ENCODE data around the gene IQSEC1.

Gene IQSEC1

GRCh38 chr3:13023235-13023970 is 49.8 kb downstream of the IQSEC1 start:
- Histone ChIP-seq H3K4me1 (peaks cover 83 to 100% (median 97%) of the 10 kb centered on the region in 10 experiments), H3K27ac (peak overlapping the region in 10 of 11 experiments; percentile 28 to 100 (median 98); a peak in 19 of 22 replicates), H3K9ac (peak overlapping the region in 9 of 11 experiments; percentile 53 to 96 (median 91); a peak in 17 of 22 replicates)

GRCh38 chr3:13022348-13023234 is 50.6 kb downstream of the IQSEC1 start:
- Histone ChIP-seq H3K4me1 (peaks cover 86 to 100% (median 97%) of the 10 kb centered on the region in 10 experiments), H3K9me3 (replicated peaks in 1 of 11) (no peaks in the 10 kb centered on the region), H4K20me1 (peaks cover 0 to 19% (median 0%) of the 10 kb centered on the region in 11 experiments; a peak in 4 of 22 replicates), H3K27ac (peak overlapping the region in 10 of 11 experiments; percentile 34 to 100 (median 98); a peak in 20 of 22 replicates), H3K4me2 (peak overlapping the region; percentile 92 to 100 (median 99)), H3K9ac (peak overlapping the region; percentile 53 to 96 (median 90); a peak in 21 of 22 replicates), H3K27me3 (no peaks in the 10 kb centered on the region), H3K4me3 (peak overlapping the region; percentile 35 to 75 (median 66)), H3K36me3 (peaks cover 0 to 4% (median 0%) of the 10 kb centered on the region in 11 experiments; a peak in 2 of 22 replicates)
- no peak for TF ChIP-seq Cebpa-rat (IDR thresholded peaks at IDR 0.05)

More at GRCh38 chr3:13023235-13023970, 49.8 kb downstream of the IQSEC1 start:
- Histone ChIP-seq H3K9me3 (replicated peaks in 1 of 11) (no peaks in the 10 kb centered on the region), H4K20me1 (peaks cover 0 to 19% (median 0%) of the 10 kb centered on the region in 11 experiments; a peak in 4 of 22 replicates), H3K27me3 (no peaks in the 10 kb centered on the region), H3K4me2 (peak overlapping the region; percentile 92 to 100 (median 99)), H3K4me3 (peak overlapping the region in 5 of 10 experiments; percentile 66 to 75 (median 67); a peak in 3 of 20 replicates), H3K36me3 (peaks cover 0 to 4% (median 0%) of the 10 kb centered on the region in 11 experiments; a peak in 2 of 22 replicates)
- TF ChIP-seq Cebpa-rat (IDR thresholded peaks at IDR 0.05): no peak

GRCh38 chr3:13021141-13022114 is 51.8 kb downstream of the IQSEC1 start:
- Histone ChIP-seq H3K4me3 (peak overlapping the region; percentile 35 to 75 (median 66)), H3K9ac (peak overlapping the region; percentile 53 to 96 (median 90))

DNA sequence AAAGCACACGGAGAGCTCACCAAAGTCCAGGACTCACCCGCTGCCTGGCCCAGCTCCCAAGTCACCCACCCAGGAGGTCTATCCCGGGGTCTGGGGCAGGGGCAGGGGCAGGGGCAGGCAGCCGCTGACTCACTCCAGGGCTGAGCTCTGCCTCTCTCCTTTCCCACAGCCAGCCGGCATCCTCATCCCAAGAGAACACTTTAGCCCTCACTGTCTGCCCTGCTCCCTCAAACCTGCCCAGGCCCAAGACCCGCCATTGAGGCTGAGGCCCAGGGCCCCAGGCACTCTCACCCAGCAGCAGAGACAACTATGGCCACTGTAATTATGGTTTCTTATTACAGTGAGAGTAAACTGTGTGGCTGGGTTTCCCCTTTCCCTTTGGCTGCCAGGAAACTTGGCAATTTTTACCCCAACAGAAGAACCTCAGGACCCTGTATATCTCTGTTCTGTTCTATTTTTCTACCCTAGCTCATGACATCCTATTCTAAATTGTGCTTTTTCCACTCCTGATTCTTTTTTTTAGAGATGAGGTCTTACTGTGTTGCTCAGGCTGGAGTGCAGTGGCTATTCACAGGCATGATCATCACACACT is 53.0 kb downstream of the IQSEC1 start:
- H3K4me2 ChIP-seq: peak overlapping the region; percentile 92 to 100 (median 99)
- H3K9ac ChIP-seq: peak overlapping the region in 10 of 11 experiments; percentile 90 to 96 (median 94); a peak in 18 of 22 replicates
- no peaks in the 10 kb centered on the region for H3K27me3 ChIP-seq
- H3K36me3 ChIP-seq: no peaks in the 10 kb centered on the region
- peaks cover 0 to 23% (median 0%) of the 10 kb centered on the region in 11 experiments; a peak in 4 of 22 replicates for H4K20me1 ChIP-seq
- peak overlapping the region in 9 of 10 experiments; percentile 39 to 75 (median 67); a peak in 15 of 20 replicates for H3K4me3 ChIP-seq
- no peak for TF ChIP-seq Cebpa-rat (IDR thresholded peaks at IDR 0.05)
- H3K4me1 ChIP-seq: peaks cover 94 to 100% (median 98%) of the 10 kb centered on the region in 10 experiments
- H3K9me3 ChIP-seq (replicated peaks in 1 of 11): no peaks in the 10 kb centered on the region
- peak overlapping the region; percentile 96 to 100 (median 99); a peak in 21 of 22 replicates for H3K27ac ChIP-seq

More at GRCh38 chr3:13021141-13022114, 51.8 kb downstream of the IQSEC1 start:
- Histone ChIP-seq H3K4me2 (peak overlapping the region; percentile 92 to 100 (median 99)), H4K20me1 (peaks cover 0 to 19% (median 0%) of the 10 kb centered on the region in 11 experiments; a peak in 4 of 22 replicates), H3K9me3 (replicated peaks in 1 of 11) (no peaks in the 10 kb centered on the region), H3K27me3 (no peaks in the 10 kb centered on the region), H3K27ac (peak overlapping the region in 10 of 11 experiments; percentile 34 to 100 (median 98); a peak in 19 of 22 replicates), H3K36me3 (no peaks in the 10 kb centered on the region), H3K4me1 (peaks cover 94 to 100% (median 98%) of the 10 kb centered on the region in 10 experiments)
- no peak for TF ChIP-seq Cebpa-rat (IDR thresholded peaks at IDR 0.05)

DNA sequence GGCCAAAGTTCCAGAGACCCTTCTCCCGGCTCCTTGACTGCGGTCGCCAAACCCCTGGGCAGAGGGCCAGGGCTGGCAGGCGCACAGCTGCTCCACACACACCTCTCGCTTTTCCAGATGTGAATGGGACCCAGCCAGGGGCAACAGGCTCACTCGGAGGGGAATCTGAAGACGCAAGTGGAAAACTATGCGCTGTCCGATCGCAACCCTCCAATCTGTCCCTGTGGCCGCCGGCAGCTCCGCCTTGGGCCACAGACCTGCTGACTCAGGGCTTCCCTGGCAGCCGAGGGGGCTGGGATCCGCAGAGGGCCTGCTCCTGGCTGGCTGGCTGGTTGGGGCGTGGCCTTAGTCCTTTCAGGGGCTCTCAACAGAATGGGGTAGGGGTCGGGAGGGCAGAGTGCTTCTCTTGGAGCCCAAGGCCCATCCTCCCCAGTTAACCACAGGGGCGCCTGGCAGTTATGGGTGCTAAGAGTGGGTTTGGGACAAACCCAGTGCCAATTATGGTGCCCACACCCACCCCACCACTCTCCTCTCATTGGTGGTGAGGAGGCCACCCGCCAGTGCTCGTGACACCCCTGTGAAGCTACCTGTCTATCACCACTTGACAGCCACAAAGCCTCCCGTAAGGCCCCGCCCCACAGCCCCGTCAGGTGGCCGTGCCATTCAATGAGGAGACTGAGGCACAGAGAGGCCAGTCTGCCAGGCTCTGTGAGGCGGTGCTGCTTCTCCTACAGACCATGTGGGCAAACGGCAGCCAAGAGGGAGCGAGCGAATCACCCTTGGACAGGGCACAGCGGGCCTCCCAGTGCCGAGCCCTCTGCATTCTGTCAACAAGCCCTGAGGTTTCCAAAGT is 53.8 kb downstream of the IQSEC1 start:
- Histone ChIP-seq H3K4me2 (peak overlapping the region; percentile 92 to 100 (median 99)), H3K27me3 (no peaks in the 10 kb centered on the region), H3K9ac (peak overlapping the region; percentile 90 to 96 (median 94); a peak in 21 of 22 replicates), H3K36me3 (no peaks in the 10 kb centered on the region), H3K4me1 (peaks cover 89 to 100% (median 98%) of the 10 kb centered on the region in 10 experiments), H4K20me1 (peaks cover 0 to 30% (median 0%) of the 10 kb centered on the region in 11 experiments; a peak in 4 of 22 replicates), H3K9me3 (replicated peaks in 1 of 11) (no peaks in the 10 kb centered on the region), H3K27ac (peak overlapping the region; percentile 96 to 100 (median 99); a peak in 21 of 22 replicates), H3K4me3 (peak overlapping the region; percentile 61 to 76 (median 67))
- no peak for TF ChIP-seq Cebpa-rat (IDR thresholded peaks at IDR 0.05)

DNA sequence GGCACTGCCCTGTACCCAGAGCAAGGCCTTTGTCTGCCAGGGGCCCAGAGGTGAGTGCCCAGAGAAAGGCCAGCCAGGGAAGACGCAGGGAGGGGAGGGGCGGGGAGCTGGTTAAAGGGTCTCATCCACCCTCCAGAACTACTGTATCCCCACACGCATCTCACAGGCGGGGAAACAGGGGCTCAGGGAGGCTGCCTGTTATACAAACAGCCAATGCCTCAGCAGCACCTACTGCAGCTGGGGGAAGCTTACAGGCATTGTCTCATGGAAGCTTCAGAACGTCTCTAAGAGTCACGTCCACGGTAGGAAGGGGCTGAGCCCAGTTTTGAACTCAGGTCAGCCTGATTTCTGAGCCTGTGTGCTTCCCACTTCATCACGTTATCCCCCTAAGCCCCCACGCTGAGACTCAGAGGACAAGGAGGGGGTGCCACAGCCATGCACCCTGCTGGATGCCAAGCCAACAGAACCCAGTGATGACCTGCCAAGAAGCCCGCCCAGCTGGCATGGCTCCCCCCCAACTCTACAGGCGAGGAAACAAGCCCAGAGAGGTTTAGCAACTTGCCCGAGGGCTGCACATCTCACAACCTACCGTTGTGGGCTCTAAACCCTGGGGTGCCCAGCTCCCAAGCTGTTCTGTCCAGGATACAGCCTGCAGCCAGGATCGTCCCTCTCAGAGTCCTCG is 54.5 kb downstream of the IQSEC1 start:
- Histone ChIP-seq H3K27me3 (no peaks in the 10 kb centered on the region), H3K4me3 (peak overlapping the region; percentile 61 to 76 (median 67); a peak in 19 of 20 replicates), H3K4me1 (peaks cover 90 to 100% (median 99%) of the 10 kb centered on the region in 10 experiments), H3K9me3 (replicated peaks in 1 of 11) (no peaks in the 10 kb centered on the region), H3K9ac (peak overlapping the region; percentile 90 to 96 (median 94); a peak in 21 of 22 replicates), H4K20me1 (peaks cover 0 to 27% (median 0%) of the 10 kb centered on the region in 11 experiments; a peak in 3 of 22 replicates), H3K4me2 (peak overlapping the region; percentile 92 to 100 (median 99)), H3K36me3 (no peaks in the 10 kb centered on the region), H3K27ac (peak overlapping the region; percentile 96 to 100 (median 99); a peak in 21 of 22 replicates)
- TF ChIP-seq Cebpa-rat (IDR thresholded peaks at IDR 0.05): no peak

All from BLaER1 treated with 17β-estradiol and CSF1 and Interleukin-3, amounts not matched to agents 10 nM and 100 nM (cell line).